ENCODE results near the gene LDLRAP1. TPM values are rescaled to one million over a fixed set of nuclear protein-coding genes. Genes with fewer than 3 reads are reported as not detected.

The LDLRAP1 gene
- total and polyA plus RNA-seq, 2 donors = 10.5 to 10.6 TPM

GRCh38 chr1:25566176-25566729 is 22.8 kb downstream of the LDLRAP1 start:
- 37% methylated on average over 9 of the region's 9 CpGs for WGBS
- peak overlapping the region; percentile 64 for H3K27ac ChIP-seq (ENCODE audit: low read depth)
- no peaks in the 10 kb centered on the region for H3K36me3 ChIP-seq (ENCODE audit: insufficient read depth)
- H3K4me1 ChIP-seq (ENCODE audit: insufficient read depth) = no peaks in the 10 kb centered on the region
- no peak for DNase-seq (ENCODE audit: extremely low spot score)
- no peak overlapping the region for H3K4me3 ChIP-seq (ENCODE audit: low read depth, low read length)

GRCh38 chr1:25566730-25567341 is 23.4 kb downstream of the LDLRAP1 start:
- H3K36me3 ChIP-seq (ENCODE audit: insufficient read depth) = no peaks in the 10 kb centered on the region
- peak overlapping the region; percentile 77 for H3K27ac ChIP-seq (ENCODE audit: low read depth)
- WGBS = 30% methylated on average over 21 of the region's 21 CpGs
- no peak overlapping the region for H3K4me3 ChIP-seq (ENCODE audit: low read depth, low read length)
- no peak for DNase-seq (ENCODE audit: extremely low spot score)
- no peaks in the 10 kb centered on the region for H3K4me1 ChIP-seq (ENCODE audit: insufficient read depth)

GRCh38 chr1:25567710-25568089 is 24.3 kb downstream of the LDLRAP1 start:
- Histone ChIP-seq H3K4me1 (ENCODE audit: insufficient read depth) (no peaks in the 10 kb centered on the region), H3K4me3 (ENCODE audit: low read depth, low read length) (no peak overlapping the region), H3K27ac (ENCODE audit: low read depth) (peak overlapping the region; percentile 77), H3K36me3 (ENCODE audit: insufficient read depth) (no peaks in the 10 kb centered on the region)
- WGBS = 73% methylated on average over 10 of the region's 10 CpGs
- no peak for DNase-seq (ENCODE audit: extremely low spot score)

- Histone ChIP-seq H3K4me3 (ENCODE audit: low read depth, low read length) (no peak overlapping the region), H3K4me1 (ENCODE audit: insufficient read depth) (no peaks in the 10 kb centered on the region), H3K27ac (ENCODE audit: low read depth) (peak overlapping the region; percentile 86), H3K36me3 (ENCODE audit: insufficient read depth) (no peaks in the 10 kb centered on the region)
- 50% methylated on average over 21 of the region's 21 CpGs for WGBS
- no peak for DNase-seq (ENCODE audit: extremely low spot score)
These were observed 24.9 kb downstream of the LDLRAP1 start for GRCh38 chr1:25568090-25568833.

- Histone ChIP-seq H3K4me3 (ENCODE audit: low read depth, low read length) (no peak overlapping the region), H3K27ac (ENCODE audit: low read depth) (peak overlapping the region; percentile 86), H3K36me3 (ENCODE audit: insufficient read depth) (no peaks in the 10 kb centered on the region), H3K4me1 (ENCODE audit: insufficient read depth) (no peaks in the 10 kb centered on the region)
- no peak for DNase-seq (ENCODE audit: extremely low spot score)
- WGBS = 69% methylated on average over 21 of the region's 21 CpGs
These were observed 25.6 kb downstream of the LDLRAP1 start for GRCh38 chr1:25568834-25569596.

- Histone ChIP-seq H3K4me1 (ENCODE audit: insufficient read depth) (no peaks in the 10 kb centered on the region), H3K36me3 (ENCODE audit: insufficient read depth) (no peaks in the 10 kb centered on the region), H3K4me3 (ENCODE audit: low read depth, low read length) (no peak overlapping the region), H3K27ac (ENCODE audit: low read depth) (peak overlapping the region; percentile 61)
- WGBS = 80% methylated on average over 18 of the region's 18 CpGs
- DNase-seq (ENCODE audit: extremely low spot score) = no peak
These were observed 26.4 kb downstream of the LDLRAP1 start for GRCh38 chr1:25569597-25570396.

- H3K4me3 ChIP-seq (ENCODE audit: low read depth, low read length) = no peak overlapping the region
- no peak for DNase-seq (ENCODE audit: extremely low spot score)
- H3K27ac ChIP-seq (ENCODE audit: low read depth) = no peak overlapping the region
- H3K36me3 ChIP-seq (ENCODE audit: insufficient read depth) = no peaks in the 10 kb centered on the region
- H3K4me1 ChIP-seq (ENCODE audit: insufficient read depth) = no peaks in the 10 kb centered on the region
- 90% methylated on average over 12 of the region's 12 CpGs for WGBS
These were observed 27.6 kb downstream of the LDLRAP1 start for GRCh38 chr1:25570798-25571521.

GRCh38 chr1:25571522-25571970 is 28.1 kb downstream of the LDLRAP1 start:
- H3K36me3 ChIP-seq (ENCODE audit: insufficient read depth) = no peaks in the 10 kb centered on the region
- no peak for DNase-seq (ENCODE audit: extremely low spot score)
- H3K4me1 ChIP-seq (ENCODE audit: insufficient read depth) = no peaks in the 10 kb centered on the region
- WGBS = 90% methylated on average over 6 of the region's 6 CpGs
- H3K27ac ChIP-seq (ENCODE audit: low read depth) = no peak overlapping the region
- no peak overlapping the region for H3K4me3 ChIP-seq (ENCODE audit: low read depth, low read length)

GRCh38 chr1:25572107-25572506 is 28.7 kb downstream of the LDLRAP1 start:
- H3K4me3 ChIP-seq (ENCODE audit: low read depth, low read length) = no peak overlapping the region
- DNase-seq (ENCODE audit: extremely low spot score) = no peak
- H3K27ac ChIP-seq (ENCODE audit: low read depth) = no peak overlapping the region
- WGBS = 88% methylated on average over 5 of the region's 5 CpGs
- H3K36me3 ChIP-seq (ENCODE audit: insufficient read depth) = no peaks in the 10 kb centered on the region
- H3K4me1 ChIP-seq (ENCODE audit: insufficient read depth) = no peaks in the 10 kb centered on the region

- 42% methylated on average over 18 of the region's 18 CpGs for WGBS
- H3K27ac ChIP-seq (ENCODE audit: low read depth) = no peak overlapping the region
- no peak for DNase-seq (ENCODE audit: extremely low spot score)
- no peaks in the 10 kb centered on the region for H3K36me3 ChIP-seq (ENCODE audit: insufficient read depth)
- no peak overlapping the region for H3K4me3 ChIP-seq (ENCODE audit: low read depth, low read length)
- no peaks in the 10 kb centered on the region for H3K4me1 ChIP-seq (ENCODE audit: insufficient read depth)
These were observed 29.5 kb downstream of the LDLRAP1 start for GRCh38 chr1:25572708-25573590.

- Histone ChIP-seq H3K27ac (ENCODE audit: low read depth) (no peak overlapping the region), H3K4me1 (ENCODE audit: insufficient read depth) (no peaks in the 10 kb centered on the region), H3K36me3 (ENCODE audit: insufficient read depth) (no peaks in the 10 kb centered on the region), H3K4me3 (ENCODE audit: low read depth, low read length) (no peak overlapping the region)
- WGBS = 66% methylated on average over 9 of the region's 9 CpGs
- DNase-seq (ENCODE audit: extremely low spot score) = no peak
These were observed 30.2 kb downstream of the LDLRAP1 start for GRCh38 chr1:25573591-25573930.

GRCh38 chr1:25573961-25574360 is 30.6 kb downstream of the LDLRAP1 start:
- Histone ChIP-seq H3K4me3 (ENCODE audit: low read depth, low read length) (no peak overlapping the region), H3K4me1 (ENCODE audit: insufficient read depth) (no peaks in the 10 kb centered on the region), H3K27ac (ENCODE audit: low read depth) (no peak overlapping the region), H3K36me3 (ENCODE audit: insufficient read depth) (no peaks in the 10 kb centered on the region)
- 85% methylated on average over 8 of the region's 8 CpGs for WGBS
- DNase-seq (ENCODE audit: extremely low spot score) = no peak
